ENCODE measurements around the gene IRF1.

Gene IRF1

GRCh38 chr5:132458226-132458560 lies 32.4 kb downstream of the IRF1 start:
- H3K9me3 Mint-ChIP-seq (ENCODE audit: low read depth) = no peaks in the 10 kb centered on the region
- peaks cover 92% of the 10 kb centered on the region for H3K4me1 Mint-ChIP-seq (ENCODE audit: low read depth)
- peak overlapping the region; percentile 56 for H3K4me3 Mint-ChIP-seq
- H3K27ac Mint-ChIP-seq = peak overlapping the region; percentile 95
- H3K27me3 Mint-ChIP-seq = no peaks in the 10 kb centered on the region
- H3K36me3 Mint-ChIP-seq = peaks cover 24% of the 10 kb centered on the region

- Mint-ChIP-seq H3K4me1 (ENCODE audit: low read depth) (peaks cover 93% of the 10 kb centered on the region), H3K9me3 (ENCODE audit: low read depth) (no peaks in the 10 kb centered on the region), H3K27ac (peak overlapping the region; percentile 95), H3K4me3 (peak overlapping the region; percentile 56), H3K27me3 (no peaks in the 10 kb centered on the region), H3K36me3 (peaks cover 27% of the 10 kb centered on the region)
Measured at GRCh38 chr5:132457371-132458225, 33.0 kb downstream of the IRF1 start.

- Mint-ChIP-seq H3K27me3 (no peaks in the 10 kb centered on the region), H3K9me3 (ENCODE audit: low read depth) (no peaks in the 10 kb centered on the region), H3K27ac (peak overlapping the region; percentile 95), H3K36me3 (peaks cover 24% of the 10 kb centered on the region), H3K4me3 (peak overlapping the region; percentile 56), H3K4me1 (ENCODE audit: low read depth) (peaks cover 93% of the 10 kb centered on the region)
Measured at GRCh38 chr5:132456987-132457361, 33.6 kb downstream of the IRF1 start.

- Mint-ChIP-seq H3K9me3 (ENCODE audit: low read depth) (no peaks in the 10 kb centered on the region), H3K36me3 (peaks cover 21% of the 10 kb centered on the region), H3K27ac (peak overlapping the region; percentile 95), H3K4me3 (peak overlapping the region; percentile 75), H3K27me3 (no peaks in the 10 kb centered on the region), H3K4me1 (ENCODE audit: low read depth) (peaks cover 90% of the 10 kb centered on the region)
Measured at GRCh38 chr5:132456296-132456986, 34.1 kb downstream of the IRF1 start.

- Mint-ChIP-seq H3K27me3 (no peaks in the 10 kb centered on the region), H3K27ac (peak overlapping the region; percentile 95), H3K9me3 (ENCODE audit: low read depth) (no peaks in the 10 kb centered on the region), H3K4me1 (ENCODE audit: low read depth) (peaks cover 83% of the 10 kb centered on the region), H3K4me3 (peak overlapping the region; percentile 75), H3K36me3 (peaks cover 21% of the 10 kb centered on the region)
Measured at GRCh38 chr5:132455614-132456115, 34.9 kb downstream of the IRF1 start.

- Mint-ChIP-seq H3K4me1 (ENCODE audit: low read depth) (peaks cover 73% of the 10 kb centered on the region), H3K4me3 (no peak overlapping the region), H3K36me3 (peaks cover 16% of the 10 kb centered on the region), H3K9me3 (ENCODE audit: low read depth) (no peaks in the 10 kb centered on the region), H3K27ac (peak overlapping the region; percentile 73), H3K27me3 (no peaks in the 10 kb centered on the region)
Measured at GRCh38 chr5:132454361-132454760, 36.2 kb downstream of the IRF1 start.

DNA sequence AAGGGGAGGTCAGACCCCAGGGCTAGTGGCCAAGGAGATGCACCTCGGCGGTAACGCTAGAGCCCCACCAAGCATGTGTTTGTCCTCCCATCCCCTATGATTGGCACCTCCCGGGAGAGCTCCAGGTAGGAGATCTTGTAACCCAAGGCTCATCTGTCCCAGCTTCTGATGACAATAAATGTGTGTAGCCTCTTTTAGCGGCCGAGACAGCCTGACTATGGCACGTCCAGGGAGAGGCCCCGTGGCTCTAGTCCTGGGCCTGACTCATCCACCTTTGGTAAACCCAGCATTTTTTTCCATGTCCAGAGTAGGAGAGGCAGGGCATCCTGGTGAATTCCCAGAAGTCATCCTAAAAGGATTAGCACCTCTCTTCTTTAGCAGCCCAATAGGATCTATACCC lies 39.2 kb downstream of the IRF1 start:
- Mint-ChIP-seq H3K36me3 (peaks cover 25% of the 10 kb centered on the region), H3K4me3 (no peak overlapping the region), H3K9me3 (ENCODE audit: low read depth) (no peaks in the 10 kb centered on the region), H3K4me1 (ENCODE audit: low read depth) (peaks cover 68% of the 10 kb centered on the region), H3K27me3 (no peaks in the 10 kb centered on the region), H3K27ac (no peak overlapping the region)

GRCh38 chr5:132449060-132449459 lies 41.5 kb downstream of the IRF1 start:
- Mint-ChIP-seq H3K27ac (peak overlapping the region; percentile 7), H3K9me3 (ENCODE audit: low read depth) (no peaks in the 10 kb centered on the region), H3K27me3 (no peaks in the 10 kb centered on the region), H3K4me3 (no peak overlapping the region), H3K36me3 (peaks cover 24% of the 10 kb centered on the region), H3K4me1 (ENCODE audit: low read depth) (peaks cover 69% of the 10 kb centered on the region)

GRCh38 chr5:132447196-132447595 lies 43.4 kb downstream of the IRF1 start:
- Mint-ChIP-seq H3K36me3 (peaks cover 14% of the 10 kb centered on the region), H3K4me1 (ENCODE audit: low read depth) (peaks cover 71% of the 10 kb centered on the region), H3K27me3 (no peaks in the 10 kb centered on the region), H3K9me3 (ENCODE audit: low read depth) (no peaks in the 10 kb centered on the region), H3K27ac (no peak overlapping the region), H3K4me3 (peak overlapping the region; percentile 39)

DNA sequence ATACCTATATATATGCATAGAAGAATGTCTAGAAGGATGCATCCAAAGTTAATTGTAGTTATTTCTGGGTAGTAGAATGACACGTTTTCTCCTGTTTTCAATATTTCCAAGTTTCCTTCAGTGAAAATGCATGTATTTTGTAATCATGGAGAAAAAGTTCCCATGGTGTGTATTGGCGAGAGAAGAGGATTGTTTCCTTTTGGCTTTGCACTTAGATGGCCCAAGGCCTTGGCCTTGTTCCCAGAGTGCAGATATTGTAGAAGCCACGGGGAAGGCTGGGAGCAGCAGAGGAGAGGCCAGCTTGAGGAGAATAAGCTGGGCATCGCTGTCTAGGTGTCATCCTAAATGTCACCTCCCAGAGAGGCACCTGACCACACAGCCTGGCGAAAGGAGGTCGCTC lies 44.0 kb downstream of the IRF1 start:
- Mint-ChIP-seq H3K27me3 (no peaks in the 10 kb centered on the region), H3K4me3 (no peak overlapping the region), H3K9me3 (ENCODE audit: low read depth) (no peaks in the 10 kb centered on the region), H3K4me1 (ENCODE audit: low read depth) (peaks cover 74% of the 10 kb centered on the region), H3K27ac (no peak overlapping the region), H3K36me3 (peaks cover 14% of the 10 kb centered on the region)

GRCh38 chr5:132445930-132446329 lies 44.6 kb downstream of the IRF1 start:
- no peak overlapping the region for H3K27ac Mint-ChIP-seq
- peaks cover 81% of the 10 kb centered on the region for H3K4me1 Mint-ChIP-seq (ENCODE audit: low read depth)
- no peaks in the 10 kb centered on the region for H3K27me3 Mint-ChIP-seq
- no peak overlapping the region for H3K4me3 Mint-ChIP-seq
- no peaks in the 10 kb centered on the region for H3K9me3 Mint-ChIP-seq (ENCODE audit: low read depth)
- H3K36me3 Mint-ChIP-seq = peaks cover 14% of the 10 kb centered on the region

- Mint-ChIP-seq H3K36me3 (peaks cover 18% of the 10 kb centered on the region), H3K27ac (no peak overlapping the region), H3K27me3 (no peaks in the 10 kb centered on the region), H3K4me1 (ENCODE audit: low read depth) (peaks cover 84% of the 10 kb centered on the region), H3K9me3 (ENCODE audit: low read depth) (no peaks in the 10 kb centered on the region), H3K4me3 (no peak overlapping the region)
Measured at GRCh38 chr5:132445640-132445923, 45.0 kb downstream of the IRF1 start.

DNA sequence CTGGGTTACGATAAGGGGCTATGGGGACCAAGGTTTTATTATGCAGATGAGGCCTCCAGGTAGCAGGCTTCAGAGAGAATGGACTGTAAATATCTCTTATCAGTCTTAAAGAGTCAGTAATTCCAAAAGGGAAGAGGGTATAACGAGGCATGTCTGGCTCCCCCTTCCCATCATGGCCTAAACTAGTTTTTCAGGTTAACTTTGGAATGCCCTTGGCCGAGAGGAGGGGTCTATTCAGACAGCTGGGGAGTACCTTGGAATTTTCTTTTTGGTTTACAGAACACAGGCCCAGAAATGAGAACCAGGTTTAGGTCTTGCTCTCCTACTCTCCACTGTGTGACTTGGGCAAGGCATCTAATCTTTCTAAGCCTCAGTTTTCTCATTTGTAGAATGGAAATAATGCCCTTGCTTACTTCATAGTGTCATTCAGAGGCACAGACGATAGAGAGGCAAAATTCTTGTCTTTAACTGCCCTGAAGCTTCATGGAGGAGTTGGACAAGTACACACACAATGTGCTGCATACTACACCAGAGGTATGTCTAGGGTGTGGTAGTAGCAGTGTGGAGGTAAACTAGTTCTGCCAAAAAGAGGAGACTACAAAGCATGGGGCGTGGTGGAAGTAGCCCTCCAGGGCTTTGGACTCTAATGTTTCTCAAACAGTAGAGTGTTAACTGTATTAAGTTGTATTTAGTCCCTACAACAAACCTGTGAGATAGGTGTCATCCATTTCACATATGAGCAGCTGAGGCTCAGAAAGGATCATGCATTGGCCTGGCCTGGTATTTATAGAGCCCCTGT lies 45.5 kb downstream of the IRF1 start:
- Mint-ChIP-seq H3K27ac (no peak overlapping the region), H3K4me1 (ENCODE audit: low read depth) (peaks cover 86% of the 10 kb centered on the region), H3K36me3 (peaks cover 17% of the 10 kb centered on the region), H3K27me3 (no peaks in the 10 kb centered on the region), H3K9me3 (ENCODE audit: low read depth) (no peaks in the 10 kb centered on the region), H3K4me3 (no peak overlapping the region)

DNA sequence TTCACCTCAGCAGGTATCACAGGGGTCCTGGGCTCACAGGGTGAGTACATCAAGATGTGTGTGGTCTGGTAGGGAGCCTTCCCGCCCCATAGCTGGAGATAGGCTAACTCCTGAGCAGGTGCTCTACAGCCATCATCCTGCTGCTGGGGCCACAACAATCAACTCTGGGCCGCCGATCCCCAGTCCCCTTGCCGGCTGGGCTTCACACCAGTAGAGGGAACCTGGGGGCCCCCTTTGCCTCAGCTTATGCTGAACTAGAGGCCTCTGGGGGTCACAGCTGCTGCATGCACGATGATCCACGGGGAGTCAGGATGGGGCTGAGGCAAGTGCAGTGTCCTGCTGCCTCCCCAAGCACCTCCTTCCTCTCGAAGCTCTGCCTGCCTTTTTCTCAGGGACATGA lies 46.5 kb downstream of the IRF1 start:
- Mint-ChIP-seq H3K9me3 (ENCODE audit: low read depth) (no peaks in the 10 kb centered on the region), H3K36me3 (peaks cover 17% of the 10 kb centered on the region), H3K27me3 (no peaks in the 10 kb centered on the region), H3K27ac (no peak overlapping the region), H3K4me1 (ENCODE audit: low read depth) (peaks cover 96% of the 10 kb centered on the region), H3K4me3 (no peak overlapping the region)

GRCh38 chr5:132439521-132440089 lies 51.0 kb downstream of the IRF1 start:
- Mint-ChIP-seq H3K9me3 (ENCODE audit: low read depth) (no peaks in the 10 kb centered on the region), H3K36me3 (peaks cover 15% of the 10 kb centered on the region), H3K27ac (peak overlapping the region; percentile 77), H3K4me1 (ENCODE audit: low read depth) (peaks cover 94% of the 10 kb centered on the region), H3K4me3 (peak overlapping the region; percentile 7), H3K27me3 (no peaks in the 10 kb centered on the region)
